GM12878 (cell line): ENCODE results near the gene ROBO1. TPM values are rescaled to one million over a fixed set of nuclear protein-coding genes. Genes with fewer than 3 reads are reported as not detected.
A peak's percentile ranks its signal among the peaks of the same experiment; 100 is the strongest.

ENCODE experiments used
- ATAC-seq: fragments of 200-7000 bp; cut with Tn5 transposase; 3 replicates; pipeline ENCODE4 v1.9.1; 2020; ENCODE audit warnings: mild to moderate bottlenecking, moderate library complexity
- BruUV-seq: library from RNA; stranded (reverse); fragments of 400-500 nt; replicated peaks from 2 replicates; lab custom pipeline; 2021; lab: Mats Ljungman, UMichigan
- CTCF ChIA-PET: fragments of 300-600 bp; sonication (Branson Sonifier 250); formaldehyde crosslinking; extraction: SDS; loops from one replicate; lab custom pipeline; 2021; ENCODE audit warnings: inconsistent platforms; lab: Yijun Ruan, JAX
- POLR2A ChIA-PET: fragments of 350-600 bp; formaldehyde crosslinking; extraction: SDS; loops from one replicate; lab custom pipeline; 2021; ENCODE audit warnings: inconsistent platforms; lab: Charles Lee
- RAD21 ChIA-PET: fragments of 300-600 bp; sonication (Branson Sonifier 250); formaldehyde crosslinking; loops from one replicate; lab custom pipeline; 2023; ENCODE audit warnings: antibody characterized with exemption; ENCODE audit not compliant: unreplicated experiment; lab: Charles Lee
- SMC1A ChIA-PET: fragments of 300-600 bp; sonication (Branson Sonifier 250); formaldehyde crosslinking; loops from one replicate; lab custom pipeline; 2023; ENCODE audit not compliant: unreplicated experiment, uncharacterized antibody; lab: Charles Lee
- DNase-seq: peaks from one replicate; pipeline ENCODE4 v3.0.0-alpha.2; 2011; ENCODE audit warnings: low read depth, low spot score
- FAIRE-seq: peaks from 3 replicates; lab custom pipeline; 2011; peaks lifted over from hg19 to GRCh38; lab: Jason Lieb, UNC
- H2AFZ ChIP-seq: 2 replicates; pipeline ENCODE4 v1.6.0; 2011; ENCODE audit warnings: low read depth, low read length, control low read depth; ENCODE audit not compliant: control insufficient read depth
- H3K27ac ChIP-seq: 2 replicates; pipeline ENCODE4 v1.5.1; 2011; ENCODE audit warnings: control low read depth; ENCODE audit not compliant: control insufficient read depth, insufficient read depth
- H3K27me3 ChIP-seq, 2 experiments: replicated peaks in 1 of 2; 2 replicates each; pipeline versions ENCODE4 v1.6.0 to v1.6.1; 2011; ENCODE audit warnings: low read length in 1 of 2; ENCODE audit not compliant: control insufficient read depth in 2 of 2, insufficient read depth in 2 of 2
- H3K36me3 ChIP-seq, 2 experiments: 2 replicates each; pipeline ENCODE4 v1.5.1; 2011; ENCODE audit warnings: low read length in 1 of 2; ENCODE audit not compliant: control insufficient read depth in 2 of 2, insufficient read depth in 2 of 2
- H3K4me1 ChIP-seq: 2 replicates; pipeline ENCODE4 v1.6.1; 2011; ENCODE audit warnings: mild to moderate bottlenecking, low read length, moderate library complexity, mixed read lengths; ENCODE audit not compliant: control insufficient read depth, insufficient read depth
- H3K4me2 ChIP-seq: 2 replicates; pipeline ENCODE4 v1.6.0; 2011; ENCODE audit warnings: control low read depth; ENCODE audit not compliant: control insufficient read depth, insufficient read depth
- H3K4me3 ChIP-seq: fragments of 200-600 bp; sonication (generic); 2 replicates; pipeline ENCODE4 v1.5.1; 2016
- H3K79me2 ChIP-seq: 2 replicates; pipeline ENCODE4 v1.6.0; 2011; ENCODE audit warnings: low read length; ENCODE audit not compliant: control insufficient read depth, insufficient read depth
- H3K9ac ChIP-seq: 2 replicates; pipeline ENCODE4 v1.8.0; 2011; ENCODE audit warnings: low read length, control low read depth, mixed read lengths; ENCODE audit not compliant: control insufficient read depth, insufficient read depth
- H3K9me3 ChIP-seq: replicated peaks from 3 replicates; pipeline ENCODE4 v1.5.1; 2011; ENCODE audit warnings: mild to moderate bottlenecking, low read length; ENCODE audit not compliant: control insufficient read depth, insufficient read depth
- H4K20me1 ChIP-seq: 2 replicates; pipeline ENCODE4 v1.6.0; 2011; ENCODE audit not compliant: control insufficient read depth, insufficient read depth
- BHLHE40 ChIP-seq, 2 experiments: fragments of 450-650 bp in 1 of 2; IDR thresholded peaks; 2 replicates each; pipeline ENCODE4 v1.6.1; 2011 to 2017; ENCODE audit warnings: low read depth in 2 of 2, borderline replicate concordance in 1 of 2, improper control_type of control experiment in 1 of 2, low read length in 1 of 2, mild to moderate bottlenecking in 1 of 2
- CTCF ChIP-seq, 3 experiments: IDR thresholded peaks in 2 of 3; conservative IDR thresholded peaks in 1 of 3; 2 replicates each; pipeline ENCODE4 v1.5.1; 2011; ENCODE audit warnings: low read depth in 3 of 3, low read length in 3 of 3, mild to moderate bottlenecking in 3 of 3, control low read depth in 2 of 3, moderate library complexity in 2 of 3, inconsistent platforms in 1 of 3, mixed read lengths in 1 of 3; ENCODE audit not compliant: control insufficient read depth in 2 of 3, insufficient read depth in 1 of 3; ENCODE audit errors: extremely low read depth in 1 of 3
- GATAD2B ChIP-seq: fragments of 450-650 bp; conservative IDR thresholded peaks from 2 replicates; pipeline ENCODE4 v1.6.1; 2017; ENCODE audit warnings: low read depth, mild to moderate bottlenecking, moderate library complexity
- HDAC2 ChIP-seq: fragments of 200-600 bp; sonication (generic); IDR thresholded peaks from 2 replicates; pipeline ENCODE4 v1.6.1; 2017
- KAT2A ChIP-seq: conservative IDR thresholded peaks from 2 replicates; pipeline ENCODE4 v1.6.1; 2011; ENCODE audit warnings: low read depth, low read length; ENCODE audit not compliant: control insufficient read depth
- KLF5 ChIP-seq: fragments of 450-650 bp; IDR thresholded peaks from 2 replicates; pipeline ENCODE4 v1.6.1; 2014; ENCODE audit warnings: mild to moderate bottlenecking; ENCODE audit not compliant: partially characterized antibody
- SMARCA5 ChIP-seq: fragments of 450-650 bp; IDR thresholded peaks from 2 replicates; pipeline ENCODE4 v1.6.1; 2017; ENCODE audit warnings: mild to moderate bottlenecking
- WGBS: methylation state at CpG from one replicate; pipeline ENCODE4 v1.1.6; 2016; ENCODE audit warnings: low lambda C conversion rate; ENCODE audit not compliant: insufficient replicate concordance, insufficient coverage; ENCODE audit errors: missing lambda C conversion rate; 5-methylcytosine and 5-hydroxymethylcytosine counted together
- in situ Hi-C: fragments of 300-500 bp; cut with MboI; formaldehyde crosslinking; loops from 9 replicates; pipeline ENCODE4 v1.14.3; 2018; ENCODE audit warnings: mixed read lengths
- intact Hi-C: fragments of 100-400 bp; cut with micrococcal nuclease; formaldehyde crosslinking; loops from one replicate; pipeline ENCODE4 v1.14.2; 2022; ENCODE audit not compliant: unreplicated experiment
- polyA plus RNA-seq, 11 experiments: library from polyadenylated mRNA; depleted of rRNA in 4 of 11; unstranded in 6 of 11; stranded (reverse) in 5 of 11; fragments of >200 nt; fragmentation: Nextera tagmentation in 4 of 11; fragmentation: Illumina TruSeq in 1 of 11; extraction: Ambion mirVana in 4 of 11; extraction: Trizol in 1 of 11; gene quantifications; 1 replicate in 1 of 11; 2 replicates in 10 of 11; pipeline versions ENCODE4 v1.2.1 to v1.2.3, GENCODE V29; 2011 to 2016; ENCODE audit warnings: inconsistent platforms in 2 of 11, missing spikeins in 2 of 11, low read depth in 1 of 11
- total RNA-seq, 4 experiments: library from RNA; depleted of rRNA in 3 of 4; stranded (reverse); fragments of >200 nt in 3 of 4; fragmentation: Illumina TruSeq in 1 of 4; extraction: Trizol in 1 of 4; gene quantifications; 2 replicates each; pipeline versions ENCODE4 v1.2.1 to v1.2.3, GENCODE V29; 2013 to 2021

Gene ROBO1
- total and polyA plus RNA-seq, 10 of the 15 experiments (the other 5 are each of a cell fraction or from before 2014, with no cell fraction given) = 0.29 to 46.5 (median 1.2) TPM

GRCh38 chr3:79018671-79019136 lies 749.1 kb downstream of the ROBO1 start:
- H3K4me2 ChIP-seq = 0 out of 2 replicates have a peak overlapping the region, but pooled peaks have one; percentile 17
- H3K4me1 ChIP-seq = no peaks in the 10 kb centered on the region
- POLR2A ChIA-PET = interaction anchor here (0.6 to 2.2 kb wide), 9 partner anchors 8 to 195 kb away, joined by 3 to 21 read pairs (median 4); no protein-coding TSS in a partner anchor
- intact Hi-C loops = loop anchor here (5.0 kb wide), 1 partner anchor 146 kb away; no protein-coding TSS in a partner anchor
- CTCF ChIA-PET = interaction anchor here (0.5 to 4.5 kb wide), 6 partner anchors 13 to 373 kb away, joined by 3 to 20 read pairs (median 4); no protein-coding TSS in a partner anchor
- no peaks in the 10 kb centered on the region for H3K36me3 ChIP-seq
- FAIRE-seq (no peak), ATAC-seq (peak; percentile 69), DNase-seq (no peak)
- SMC1A ChIA-PET = interaction anchor here (1.0 to 2.9 kb wide), 6 partner anchors 9 to 355 kb away, joined by 3 to 15 read pairs (median 8); no protein-coding TSS in a partner anchor
- H4K20me1 ChIP-seq = no peaks in the 10 kb centered on the region
- 0 out of 2 replicates have a peak overlapping the region, but pooled peaks have one; percentile 10 for H3K27ac ChIP-seq
- BruUV-seq = no TSS peak
- in situ Hi-C loops = no loop called here
- TF ChIP-seq SMARCA5 = 0 out of 2 replicates have a peak, but pooled peaks have one; percentile 39
- 0 out of 4 replicates have a peak, but pooled peaks of 1 of the 2 experiments have one; percentile 6 for TF ChIP-seq BHLHE40 (IDR thresholded peaks at IDR 0.05; ENCODE audit: borderline replicate concordance in 1 of 2, low read depth in 2 of 2, low read length in 1 of 2)
- 0 out of 6 replicates have a peak, but pooled peaks of 1 of the 3 experiments have one; percentile 10 for TF ChIP-seq CTCF (IDR thresholded peaks at IDR 0.05 in 2 of 3, conservative IDR thresholded peaks at IDR 0.05 in 1 of 3; ENCODE audit: control insufficient read depth in 2 of 3, extremely low read depth in 1 of 3, insufficient read depth in 1 of 3, low read depth in 3 of 3, low read length in 3 of 3)
- peak; percentile 54; the same call in 1 of the 2 replicates for TF ChIP-seq GATAD2B
- no peak for TF ChIP-seq HDAC2
- TF ChIP-seq KAT2A = no peak
- TF ChIP-seq KLF5 = no peak
- WGBS = 23% methylated on average over 32 of the region's 44 CpGs
- H2AFZ ChIP-seq = no peak overlapping the region; the same call in 1 of the 2 replicates
- no peaks in the 10 kb centered on the region; the same call in none of the 2 replicates for H3K79me2 ChIP-seq
- H3K9ac ChIP-seq = no peak overlapping the region
- no peaks in the 10 kb centered on the region for H3K9me3 ChIP-seq
- RAD21 ChIA-PET = interaction anchor here (0.8 to 5.0 kb wide), 16 partner anchors 8 to 357 kb away, joined by 3 to 27 read pairs (median 5); no protein-coding TSS in a partner anchor
- peak overlapping the region; percentile 27; the same call in 1 of the 2 replicates for H3K4me3 ChIP-seq
- H3K27me3 ChIP-seq = no peaks in the 10 kb centered on the region
